SK-N-MC (cell line): ENCODE measurements around the gene BTRC.

Experiments used
- EZH2 ChIP-seq: fragments of 200-600 bp; sonication (generic); IDR thresholded peaks from one replicate; pipeline ENCODE4 v1.6.1; 2017; ENCODE audit warnings: antibody characterized with exemption
- POLR2AphosphoS5 ChIP-seq: IDR thresholded peaks from 2 replicates; pipeline ENCODE4 v1.6.1; 2012; ENCODE audit warnings: mild to moderate bottlenecking, low read depth, low read length, borderline replicate concordance

DNA sequence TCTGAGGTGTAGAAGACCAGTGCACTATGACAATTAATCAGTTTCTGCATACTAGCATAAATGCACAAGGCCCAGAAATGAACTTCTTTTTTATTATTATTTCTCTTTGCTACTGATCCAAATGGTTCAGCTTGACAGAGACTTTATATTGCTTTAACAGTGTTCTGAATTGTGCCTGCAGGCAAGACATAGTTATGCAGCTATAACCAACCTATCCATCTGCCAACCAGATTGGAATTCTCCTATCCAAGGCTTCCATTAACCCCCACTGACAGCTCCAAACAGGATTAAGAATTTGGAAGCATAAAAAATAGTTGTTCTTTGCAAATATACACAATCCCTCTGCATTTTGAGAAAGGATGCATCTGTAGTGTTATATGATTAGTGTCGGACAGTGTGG is 98.2 kb downstream of the BTRC start:
- TF ChIP-seq POLR2AphosphoS5 (no peak), EZH2 (no peak)
